ENCODE results near the gene CARD14. TPM values are rescaled to one million over a fixed set of nuclear protein-coding genes. Genes with fewer than 3 reads are reported as not detected.

Gene CARD14
- total and polyA plus RNA-seq, 2 experiments from 2014 or later, result 0.08 to 0.52 TPM

- no peak overlapping the region for H3K27ac Mint-ChIP-seq
- H3K4me3 ChIP-seq, result no peak overlapping the region
- no peaks in the 10 kb centered on the region for H3K27me3 ChIP-seq (ENCODE audit: insufficient read depth)
- H3K36me3 ChIP-seq (ENCODE audit: insufficient read depth), result no peaks in the 10 kb centered on the region; the same call in 1 of the 2 replicates
- H3K27ac ChIP-seq (ENCODE audit: low read depth), result no peak overlapping the region
- DNase-seq (ENCODE audit: low spot score), result no peak
- H3K9me2 ChIP-seq (ENCODE audit: insufficient read depth), result no peaks in the 10 kb centered on the region
- peaks cover 7% of the 10 kb centered on the region; the same call in 1 of the 2 replicates for H3F3A ChIP-seq (replicated peaks; ENCODE audit: low read depth)
- no peaks in the 10 kb centered on the region for H4K20me1 ChIP-seq (replicated peaks; ENCODE audit: insufficient read depth)
- no peak overlapping the region for H3K4me3 Mint-ChIP-seq
- 0 out of 2 replicates have a peak, but pooled peaks cover 7% of the 10 kb centered on the region for H3K79me2 ChIP-seq (replicated peaks; ENCODE audit: insufficient read depth)
- TF ChIP-seq REST (IDR thresholded peaks at IDR 0.05; ENCODE audit: unreplicated experiment), result no peak
- no peak for TF ChIP-seq JUNB (IDR thresholded peaks at IDR 0.05; ENCODE audit: unreplicated experiment)
- TF ChIP-seq ZNF462 (CRISPR knock-in tag; IDR thresholded peaks at IDR 0.05), result no peak
- TF ChIP-seq ZNF114 (CRISPR knock-in tag; IDR thresholded peaks at IDR 0.05), result no peak
- no peak for TF ChIP-seq ETS1 (IDR thresholded peaks at IDR 0.05)
- no peak for TF ChIP-seq EZH2phosphoT487 (IDR thresholded peaks at IDR 0.05; ENCODE audit: unreplicated experiment)
- H3K27me3 Mint-ChIP-seq (ENCODE audit: insufficient read depth, low read depth, poor library complexity), result peaks cover 11% of the 10 kb centered on the region
- peaks cover 18% of the 10 kb centered on the region for H3K36me3 Mint-ChIP-seq (ENCODE audit: low read depth)
- no peak overlapping the region for H3K4me2 ChIP-seq
- 0 out of 2 replicates have a peak, but pooled peaks cover 3% of the 10 kb centered on the region for H3K4me1 ChIP-seq (ENCODE audit: insufficient read depth)
- peaks cover 6% of the 10 kb centered on the region; the same call in 2 of the 3 replicates for H3K4me1 Mint-ChIP-seq
- no peaks in the 10 kb centered on the region for H3K9me3 Mint-ChIP-seq
- ATAC-seq, result no peak
- no peak overlapping the region for H2AFZ ChIP-seq
Measured at GRCh38 chr17:80216473-80217456, 46.9 kb downstream of the CARD14 start.
